CD14-positive monocyte (primary cell): ENCODE measurements around the gene TCEAL5. TPM values are rescaled to one million over a fixed set of nuclear protein-coding genes. Genes with fewer than 3 reads are reported as not detected.

Source experiments
- polyA plus RNA-seq, 3 donors: library from polyadenylated mRNA; depleted of rRNA in 1 of 3; unstranded in 2 of 3; stranded (reverse) in 1 of 3; fragments of 300-500 nt in 2 of 3; fragments of >200 nt in 1 of 3; fragmentation: Illumina TruSeq in 2 of 3; gene quantifications; 1 replicate in 2 of 3; 2 replicates in 1 of 3; pipeline ENCODE4 v1.2.3, GENCODE V29; 2012 to 2021

TCEAL5 gene
- polyA plus RNA-seq, 3 donors: not detected

Other genes starting within 250 kb of the TCEAL5 start
- gene BEX1, start 212.6 kb downstream of the TCEAL5 start, polyA plus RNA-seq: under 1 TPM in 1 of 3 donors, not detected in 2; 0.62 TPM
- not detected for gene NXF3, start 183.6 kb downstream of the TCEAL5 start, polyA plus RNA-seq
- 10 to 100 TPM; 17.6 to 33.5 (median 28.6) TPM for gene BEX4, start 61.6 kb downstream of the TCEAL5 start, polyA plus RNA-seq
- 10 to 100 TPM in 2 of 3 donors, 1 to 10 TPM in 1; 7.0 to 33.7 (median 30.2) TPM for gene TCEAL8, start 21.6 kb downstream of the TCEAL5 start, polyA plus RNA-seq
- under 1 TPM; 0.22 to 0.75 (median 0.66) TPM for gene BEX2, start 34.2 kb upstream of the TCEAL5 start, polyA plus RNA-seq
- gene TCEAL7, start 53.5 kb upstream of the TCEAL5 start, polyA plus RNA-seq: not detected
- 1 to 10 TPM in 1 of 3 donors, under 1 TPM in 2; 0.49 to 2.2 (median 0.49) TPM for gene TCEAL9, start 79.8 kb upstream of the TCEAL5 start, polyA plus RNA-seq
- 1 to 10 TPM in 2 of 3 donors, under 1 TPM in 1; 0.49 to 2.7 (median 2.0) TPM for gene BEX3, start 99.8 kb upstream of the TCEAL5 start, polyA plus RNA-seq
- gene RAB40A, start 242.7 kb upstream of the TCEAL5 start, polyA plus RNA-seq: not detected